NCI-H510A treated with DMSO at 0.1 percent for 48 hours (cell line): ENCODE measurements around the gene NOS3.
"Not testable (repeated sequence)": the region's sequence is repeated elsewhere in the genome, so short reads cannot be mapped to it uniquely, and the experiment has no call there.

ENCODE experiments used
- DNase-seq: peaks from one replicate; lab custom pipeline; 2025; lab: John Stamatoyannopoulos, UW

NOS3 gene

GRCh38 chr7:151000897-151001495 is 10.2 kb downstream of the NOS3 start:
- no peak for DNase-seq

- DNase-seq, result no peak
Observed at GRCh38 chr7:151001546-151001945, 10.7 kb downstream of the NOS3 start.

GRCh38 chr7:151003572-151003971 is 12.8 kb downstream of the NOS3 start:
- no peak for DNase-seq

GRCh38 chr7:151005566-151005965 is 14.7 kb downstream of the NOS3 start:
- DNase-seq, result no peak

GRCh38 chr7:151006590-151007300 is 15.9 kb downstream of the NOS3 start:
- DNase-seq, result no peak

- no peak for DNase-seq
Observed at GRCh38 chr7:151007469-151007898, 16.7 kb downstream of the NOS3 start.

- DNase-seq, result no peak
Observed at GRCh38 chr7:151008143-151008510, 17.3 kb downstream of the NOS3 start.

- DNase-seq, result no peak
Observed at GRCh38 chr7:151008511-151009323, 17.9 kb downstream of the NOS3 start.

- no peak for DNase-seq
Observed at GRCh38 chr7:151009327-151010036, 18.7 kb downstream of the NOS3 start.

- DNase-seq, result no peak
Observed at GRCh38 chr7:151010037-151010306, 19.2 kb downstream of the NOS3 start.

GRCh38 chr7:151010307-151011096 is 19.7 kb downstream of the NOS3 start:
- no peak for DNase-seq

- no peak for DNase-seq
Observed at GRCh38 chr7:151011097-151011409, 20.2 kb downstream of the NOS3 start.

GRCh38 chr7:151011616-151012015 is 20.8 kb downstream of the NOS3 start:
- DNase-seq, result not testable (repeated sequence)

GRCh38 chr7:151012031-151012692 is 21.3 kb downstream of the NOS3 start:
- no peak for DNase-seq

GRCh38 chr7:151012911-151013347 is 22.1 kb downstream of the NOS3 start:
- no peak for DNase-seq

- DNase-seq, result no peak
Observed at GRCh38 chr7:151013356-151013732, 22.5 kb downstream of the NOS3 start.

- no peak for DNase-seq
Observed at GRCh38 chr7:151013733-151014497, 23.1 kb downstream of the NOS3 start.

- DNase-seq, result no peak
Observed at GRCh38 chr7:151014950-151015349, 24.1 kb downstream of the NOS3 start.

GRCh38 chr7:151015967-151016366 is 25.1 kb downstream of the NOS3 start:
- no peak for DNase-seq

- no peak for DNase-seq
Observed at GRCh38 chr7:151016505-151016904, 25.7 kb downstream of the NOS3 start.

- DNase-seq, result no peak
Observed at GRCh38 chr7:151016942-151017341, 26.1 kb downstream of the NOS3 start.
